SK-N-SH treated with all-trans-retinoic acid at 6 μM for 48 hours (cell line): ENCODE results near the gene GGTA1.

Source experiments
- ATAC-seq: fragments of 200-7000 bp; cut with Tn5 transposase; 3 replicates; pipeline ENCODE4 v1.9.1; 2020; ENCODE audit warnings: mild to moderate bottlenecking, moderate library complexity
- BACH2 ChIP-seq: fragments of 250-450 bp; sonication (Bioruptor Pico); IDR thresholded peaks from 2 replicates; pipeline ENCODE4 v1.9.0; 2021; ENCODE audit warnings: mild to moderate bottlenecking, borderline replicate concordance
- CREB5 ChIP-seq: fragments of 250-450 bp; sonication (Bioruptor Pico); IDR thresholded peaks from 2 replicates; pipeline ENCODE4 v1.5.1; 2020; ENCODE audit warnings: low read depth, mild to moderate bottlenecking, moderate library complexity
- CSDC2 ChIP-seq: fragments of 250-450 bp; sonication (Bioruptor Pico); IDR thresholded peaks from 2 replicates; pipeline ENCODE4 v1.5.0; 2020; ENCODE audit warnings: mild to moderate bottlenecking, moderate library complexity
- CSRNP3 ChIP-seq: fragments of 250-450 bp; sonication (Bioruptor Pico); IDR thresholded peaks from 2 replicates; pipeline ENCODE4 v1.5.1; 2021; ENCODE audit warnings: mild to moderate bottlenecking, moderate library complexity
- ESRRG ChIP-seq: fragments of 250-450 bp; sonication (Bioruptor Pico); IDR thresholded peaks from 2 replicates; pipeline ENCODE4 v1.6.1; 2021; ENCODE audit warnings: mild to moderate bottlenecking
- GLIS3 ChIP-seq: fragments of 250-450 bp; sonication (Bioruptor Pico); IDR thresholded peaks from 2 replicates; pipeline ENCODE4 v1.5.0; 2020; ENCODE audit warnings: mild to moderate bottlenecking, moderate library complexity
- POU6F1 ChIP-seq: fragments of 250-450 bp; sonication (Bioruptor Pico); IDR thresholded peaks from 2 replicates; pipeline ENCODE4 v1.8.0; 2021; ENCODE audit warnings: low read depth, mild to moderate bottlenecking, moderate library complexity, borderline replicate concordance
- PPARA ChIP-seq: fragments of 250-450 bp; sonication (Bioruptor Pico); IDR thresholded peaks from 2 replicates; pipeline ENCODE4 v1.5.0; 2020; ENCODE audit warnings: mild to moderate bottlenecking, borderline replicate concordance
- RARB ChIP-seq: fragments of 250-450 bp; sonication (Bioruptor Pico); IDR thresholded peaks from 2 replicates; pipeline ENCODE4 v1.8.0; 2021; ENCODE audit warnings: mild to moderate bottlenecking, moderate library complexity
- SNAI2 ChIP-seq: fragments of 250-450 bp; sonication (Bioruptor Pico); IDR thresholded peaks from 2 replicates; pipeline ENCODE4 v1.5.0; 2020; ENCODE audit warnings: mild to moderate bottlenecking, moderate library complexity
- TCF4 ChIP-seq: fragments of 250-450 bp; sonication (Bioruptor Pico); IDR thresholded peaks from 2 replicates; pipeline ENCODE4 v1.8.0; 2021; ENCODE audit warnings: mild to moderate bottlenecking, moderate library complexity, borderline replicate concordance
- TOX ChIP-seq: fragments of 250-450 bp; sonication (Bioruptor Pico); IDR thresholded peaks from 2 replicates; pipeline ENCODE4 v1.8.0; 2021; ENCODE audit warnings: mild to moderate bottlenecking, moderate library complexity, borderline replicate concordance
- TSHZ2 ChIP-seq: fragments of 250-450 bp; sonication (Bioruptor Pico); IDR thresholded peaks from 2 replicates; pipeline ENCODE4 v1.5.0; 2020; ENCODE audit warnings: mild to moderate bottlenecking, moderate library complexity
- ZC3H10 ChIP-seq: fragments of 250-450 bp; sonication (Bioruptor Pico); IDR thresholded peaks from 2 replicates; pipeline ENCODE4 v1.5.1; 2021; ENCODE audit warnings: mild to moderate bottlenecking, moderate library complexity
- ZFP3 ChIP-seq: fragments of 250-450 bp; sonication (Bioruptor Pico); IDR thresholded peaks from 2 replicates; pipeline ENCODE4 v1.5.0; 2020; ENCODE audit warnings: mild to moderate bottlenecking, moderate library complexity
- ZNF565 ChIP-seq: fragments of 450-650 bp; formaldehyde crosslinking; conservative IDR thresholded peaks from 2 replicates; pipeline ENCODE4 v1.5.0; 2020; ENCODE audit warnings: low read depth, mild to moderate bottlenecking, moderate library complexity
- ZNF70 ChIP-seq: fragments of 450-650 bp; formaldehyde crosslinking; IDR thresholded peaks from 2 replicates; pipeline ENCODE4 v1.5.0; 2020; ENCODE audit warnings: mild to moderate bottlenecking, moderate library complexity
- ZNF8 ChIP-seq: fragments of 450-650 bp; formaldehyde crosslinking; IDR thresholded peaks from 2 replicates; pipeline ENCODE4 v1.5.0; 2020; ENCODE audit warnings: mild to moderate bottlenecking, moderate library complexity
- TF ChIP-seq, protein P1 (sequence below): fragments of 250-450 bp; sonication (Bioruptor Pico); IDR thresholded peaks from 2 replicates; pipeline ENCODE4 v1.8.0; 2020; ENCODE audit warnings: mild to moderate bottlenecking, moderate library complexity, borderline replicate concordance

GGTA1 gene

GRCh38 chr9:121545875-121546423 lies 46.3 kb upstream of the GGTA1 start:
- TF ChIP-seq ESRRG (CRISPR knock-in tag) (no peak), ZFP3 (CRISPR knock-in tag) (peak; percentile 66; the same call in 1 of the 2 replicates), POU6F1 (CRISPR knock-in tag) (no peak), ZNF565 (no peak), BACH2 (CRISPR knock-in tag) (no peak), PPARA (no peak), CSRNP3 (CRISPR knock-in tag) (no peak), TSHZ2 (CRISPR knock-in tag) (peak; percentile 41; the same call in 1 of the 2 replicates), GLIS3 (CRISPR knock-in tag) (no peak), RARB (no peak), ZC3H10 (CRISPR knock-in tag) (no peak), ZNF8 (no peak), ZNF70 (CRISPR knock-in tag) (no peak), TCF4 (CRISPR knock-in tag) (no peak), SNAI2 (CRISPR knock-in tag) (no peak), CREB5 (no peak)
- ATAC-seq: peak; percentile 99

DNA sequence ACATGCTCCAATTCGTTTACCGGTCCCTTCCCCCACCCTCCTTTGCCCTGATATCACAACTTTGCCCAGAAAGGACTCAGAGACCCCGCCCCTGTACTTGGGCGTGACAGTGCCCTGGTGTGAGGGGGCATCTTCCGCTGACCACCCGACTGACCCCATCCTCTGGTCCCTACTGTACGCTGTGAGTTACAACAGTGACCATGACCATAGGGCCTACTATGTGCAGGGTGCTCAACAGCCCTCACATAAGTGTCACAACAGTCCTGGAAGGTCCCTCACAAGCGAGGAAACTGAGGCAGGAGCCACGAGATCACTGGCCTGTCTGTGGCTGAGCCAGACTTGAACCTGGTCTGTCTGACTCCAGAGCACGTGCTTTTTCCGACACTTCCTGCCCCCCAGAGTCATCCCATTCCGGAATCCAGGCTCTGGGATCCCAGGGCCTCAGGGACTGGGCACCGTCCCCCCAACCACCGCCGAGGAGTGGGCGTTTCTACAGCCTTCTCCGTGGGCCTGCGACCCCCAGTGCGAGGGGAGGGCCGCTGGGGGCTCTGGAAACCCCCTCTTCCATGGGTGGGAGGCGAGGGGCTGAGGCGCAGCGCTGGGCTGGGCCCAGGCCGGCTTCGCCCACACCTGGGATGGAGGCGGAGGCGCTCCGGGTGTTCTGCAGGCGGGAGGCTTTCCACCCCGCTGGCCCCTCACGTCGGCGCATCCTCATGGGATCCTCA lies 45.7 kb upstream of the GGTA1 start:
- no peak for ATAC-seq

GRCh38 chr9:121542025-121542424 lies 42.4 kb upstream of the GGTA1 start:
- no peak for ATAC-seq

More for the DNA sequence above, 45.7 kb upstream of the GGTA1 start:
- TF ChIP-seq TOX (CRISPR knock-in tag): no peak

More at GRCh38 chr9:121542025-121542424, 42.4 kb upstream of the GGTA1 start:
- TF ChIP-seq ESRRG (CRISPR knock-in tag): no peak
- TF ChIP-seq RARB: no peak
- TF ChIP-seq ZNF8: no peak
- no peak for TF ChIP-seq CSRNP3 (CRISPR knock-in tag)
- no peak for TF ChIP-seq TSHZ2 (CRISPR knock-in tag)
- TF ChIP-seq ZC3H10 (CRISPR knock-in tag): no peak
- TF ChIP-seq, protein P1, sequence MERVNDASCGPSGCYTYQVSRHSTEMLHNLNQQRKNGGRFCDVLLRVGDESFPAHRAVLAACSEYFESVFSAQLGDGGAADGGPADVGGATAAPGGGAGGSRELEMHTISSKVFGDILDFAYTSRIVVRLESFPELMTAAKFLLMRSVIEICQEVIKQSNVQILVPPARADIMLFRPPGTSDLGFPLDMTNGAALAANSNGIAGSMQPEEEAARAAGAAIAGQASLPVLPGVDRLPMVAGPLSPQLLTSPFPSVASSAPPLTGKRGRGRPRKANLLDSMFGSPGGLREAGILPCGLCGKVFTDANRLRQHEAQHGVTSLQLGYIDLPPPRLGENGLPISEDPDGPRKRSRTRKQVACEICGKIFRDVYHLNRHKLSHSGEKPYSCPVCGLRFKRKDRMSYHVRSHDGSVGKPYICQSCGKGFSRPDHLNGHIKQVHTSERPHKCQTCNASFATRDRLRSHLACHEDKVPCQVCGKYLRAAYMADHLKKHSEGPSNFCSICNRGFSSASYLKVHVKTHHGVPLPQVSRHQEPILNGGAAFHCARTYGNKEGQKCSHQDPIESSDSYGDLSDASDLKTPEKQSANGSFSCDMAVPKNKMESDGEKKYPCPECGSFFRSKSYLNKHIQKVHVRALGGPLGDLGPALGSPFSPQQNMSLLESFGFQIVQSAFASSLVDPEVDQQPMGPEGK (CRISPR knock-in tag): no peak
- TF ChIP-seq ZNF565: no peak
- TF ChIP-seq CSDC2: no peak
- no peak for TF ChIP-seq TCF4 (CRISPR knock-in tag)
- no peak for TF ChIP-seq BACH2 (CRISPR knock-in tag)
- TF ChIP-seq ZFP3 (CRISPR knock-in tag): no peak
